Measurements from ENCODE around the gene PCGF2. TPM values are rescaled to one million over a fixed set of nuclear protein-coding genes. Genes with fewer than 3 reads are reported as not detected.
A peak's percentile ranks its signal among the peaks of the same experiment; 100 is the strongest.
"Not testable (repeated sequence)": the region's sequence is repeated elsewhere in the genome, so short reads cannot be mapped to it uniquely, and the experiment has no call there.

The PCGF2 gene
- total and polyA plus RNA-seq, 5 donors from 2014 or later = 0.25 TPM; not detected in 4

DNA sequence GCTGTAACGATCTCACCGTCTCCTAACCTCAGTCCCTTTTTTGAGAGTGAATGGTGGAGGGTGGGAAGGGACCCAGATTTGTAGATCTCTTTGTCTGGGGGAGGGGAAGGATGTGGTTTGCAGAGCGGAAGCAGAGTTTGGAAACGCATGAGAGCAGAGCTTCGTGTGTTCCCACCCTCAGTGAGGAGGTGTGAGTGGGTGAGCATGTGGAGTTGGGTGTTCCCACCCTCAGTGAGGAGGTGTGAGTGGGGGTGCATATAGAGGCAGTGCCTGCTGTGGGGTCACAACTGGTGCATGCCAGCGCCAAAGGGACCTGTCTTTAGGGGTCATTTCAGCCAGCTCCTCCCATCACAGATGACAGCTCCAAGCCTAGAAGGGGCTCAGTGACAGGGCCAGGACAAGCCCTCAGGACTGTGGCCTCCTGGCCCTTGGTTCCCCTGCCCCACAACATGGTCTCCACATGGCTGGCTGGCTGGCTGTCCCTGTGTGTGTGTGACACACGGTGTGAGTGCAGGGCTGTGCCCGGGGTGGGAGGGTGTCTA, 19.8 kb downstream of the PCGF2 start:
- no peaks in the 10 kb centered on the region for H3K9me3 ChIP-seq (ENCODE audit: control insufficient read depth in 2 of 2, low read length in 2 of 2)
- Mint-ChIP-seq H3K9me3 (peaks cover 0 to 1% (median 0%) of the 10 kb centered on the region in 7 donors), H3K4me3 (peak overlapping the region; percentile 73 to 82 (median 81)), H3K4me1 (peaks cover 0 to 84% (median 39%) of the 10 kb centered on the region in 4 donors), H3K27ac (peak overlapping the region; percentile 89 to 94 (median 93)), H3K27me3 (no peaks in the 10 kb centered on the region), H3K36me3 (peaks cover 2% of the 10 kb centered on the region)
- DNase-seq (peak; percentile 57 to 95 (median 83)), ATAC-seq (ENCODE audit: low read depth in 2 of 2) (peak; percentile 54 to 57)
- H3K36me3 ChIP-seq (ENCODE audit: control insufficient read depth, insufficient read depth, low read length) = peaks cover 10% of the 10 kb centered on the region
- peak overlapping the region; percentile 54 for H3K4me3 ChIP-seq (ENCODE audit: low read depth, low read length)
- H3K27ac ChIP-seq (ENCODE audit: insufficient read depth, low read length, poor library complexity, severe bottlenecking) = peak overlapping the region; percentile 75
- peaks cover 50% of the 10 kb centered on the region for H3K4me1 ChIP-seq (ENCODE audit: control insufficient read depth, insufficient read depth, low read length, poor library complexity, severe bottlenecking)
- no peaks in the 10 kb centered on the region for H3K27me3 ChIP-seq (ENCODE audit: control insufficient read depth, insufficient read depth, low read length)

DNA sequence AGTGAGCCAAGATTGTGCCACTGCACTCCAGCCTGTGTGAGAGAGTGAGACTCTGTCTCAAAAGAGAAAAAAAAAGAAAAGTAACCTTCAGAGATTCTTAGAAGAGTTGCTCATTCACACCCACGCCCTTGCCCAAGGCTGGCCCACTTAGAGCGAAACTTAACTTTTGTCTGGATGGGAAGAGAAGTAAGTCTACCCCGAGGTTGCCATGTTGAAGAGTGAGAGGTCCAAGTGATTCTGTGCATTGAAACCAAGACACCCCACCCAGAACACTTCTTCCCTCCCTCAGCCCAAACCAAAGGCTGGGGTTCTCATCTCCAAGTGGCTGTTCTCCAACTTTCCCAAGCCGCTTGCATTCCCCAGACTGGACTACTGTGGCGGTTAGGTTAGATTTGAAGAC, 20.4 kb downstream of the PCGF2 start:
- peaks cover 0 to 82% (median 37%) of the 10 kb centered on the region in 4 donors for H3K4me1 Mint-ChIP-seq
- H3K4me1 ChIP-seq (ENCODE audit: control insufficient read depth, insufficient read depth, low read length, poor library complexity, severe bottlenecking) = peaks cover 50% of the 10 kb centered on the region

DNA sequence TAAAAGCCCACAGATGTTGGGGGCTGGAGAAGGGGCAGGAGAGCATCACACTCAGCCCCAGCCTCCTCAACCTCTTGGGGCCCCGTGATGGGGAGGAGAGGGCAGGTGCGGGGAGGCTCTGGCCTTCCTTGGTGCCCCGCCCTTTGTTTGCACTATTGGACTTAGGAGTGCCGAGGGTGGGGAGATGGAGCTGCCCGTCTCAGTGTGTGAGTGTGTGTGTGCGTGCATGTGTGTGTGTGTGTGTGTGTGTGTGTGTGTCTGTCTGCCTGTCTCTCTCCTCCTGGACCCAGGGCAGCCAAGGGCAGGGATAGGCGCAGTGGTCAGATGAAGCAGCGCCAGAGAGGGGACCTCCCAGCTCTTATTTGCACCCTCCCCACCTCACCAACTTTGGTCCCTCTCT, 22.0 kb downstream of the PCGF2 start:
- H3K9me3 Mint-ChIP-seq; H3K27me3 Mint-ChIP-seq; H3K4me3 ChIP-seq (ENCODE audit: low read depth, low read length); ATAC-seq (ENCODE audit: low read depth in 2 of 2); H3K9me3 ChIP-seq (ENCODE audit: control insufficient read depth in 2 of 2, low read length in 2 of 2); H3K27me3 ChIP-seq (ENCODE audit: control insufficient read depth, insufficient read depth, low read length); H3K4me3 Mint-ChIP-seq; H3K27ac ChIP-seq (ENCODE audit: insufficient read depth, low read length, poor library complexity, severe bottlenecking); DNase-seq: not testable (repeated sequence)
- Mint-ChIP-seq H3K27ac (peak overlapping the region; percentile 43 to 79 (median 65)), H3K36me3 (peaks cover 10% of the 10 kb centered on the region), H3K4me1 (peaks cover 0 to 72% (median 30%) of the 10 kb centered on the region in 4 donors)
- H3K36me3 ChIP-seq (ENCODE audit: control insufficient read depth, insufficient read depth, low read length) = peaks cover 27% of the 10 kb centered on the region
- peaks cover 40% of the 10 kb centered on the region for H3K4me1 ChIP-seq (ENCODE audit: control insufficient read depth, insufficient read depth, low read length, poor library complexity, severe bottlenecking)

More for the DNA sequence above, 20.4 kb downstream of the PCGF2 start:
- Mint-ChIP-seq H3K27ac (peak overlapping the region; percentile 89 to 94 (median 93)), H3K27me3 (no peaks in the 10 kb centered on the region), H3K4me3 (peak overlapping the region; percentile 73 to 82 (median 81)), H3K36me3 (peaks cover 6% of the 10 kb centered on the region), H3K9me3 (peaks cover 0 to 1% (median 0%) of the 10 kb centered on the region in 7 donors)
- Histone ChIP-seq H3K9me3 (ENCODE audit: control insufficient read depth in 2 of 2, low read length in 2 of 2) (no peaks in the 10 kb centered on the region), H3K36me3 (ENCODE audit: control insufficient read depth, insufficient read depth, low read length) (peaks cover 15% of the 10 kb centered on the region), H3K27ac (ENCODE audit: insufficient read depth, low read length, poor library complexity, severe bottlenecking) (peak overlapping the region; percentile 75), H3K27me3 (ENCODE audit: control insufficient read depth, insufficient read depth, low read length) (no peaks in the 10 kb centered on the region), H3K4me3 (ENCODE audit: low read depth, low read length) (peak overlapping the region; percentile 45)
- ATAC-seq (ENCODE audit: low read depth in 2 of 2) (peak; percentile 11 to 28), DNase-seq (peak in 2 of 3 donors; percentile 33 to 89)

DNA sequence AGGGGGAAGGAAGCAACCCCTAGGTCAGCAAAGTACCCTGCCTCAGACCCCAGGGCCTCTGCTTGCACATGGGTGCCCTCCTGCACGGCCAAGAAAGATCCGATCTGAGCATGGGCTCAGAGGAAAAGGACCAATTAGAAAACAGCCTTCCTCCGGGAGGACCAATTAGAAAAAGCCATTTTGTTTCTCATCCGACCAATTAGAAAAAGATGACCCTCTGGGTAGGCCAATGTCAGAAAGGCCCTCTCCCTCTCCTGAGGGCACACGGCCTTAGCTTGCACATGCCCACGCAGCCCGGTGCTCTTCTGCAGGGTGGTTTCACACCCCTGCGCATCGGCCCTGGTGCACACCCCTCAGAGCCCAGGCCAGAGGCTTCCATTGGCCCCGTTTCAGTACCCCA, 23.1 kb downstream of the PCGF2 start:
- no peak overlapping the region for H3K27ac ChIP-seq (ENCODE audit: insufficient read depth, low read length, poor library complexity, severe bottlenecking)
- H3K9me3 Mint-ChIP-seq = no peaks in the 10 kb centered on the region
- peak overlapping the region in 1 of 3 donors; percentile 36 for H3K27ac Mint-ChIP-seq
- H3K27me3 Mint-ChIP-seq = no peaks in the 10 kb centered on the region
- no peak for DNase-seq
- no peak overlapping the region for H3K4me3 ChIP-seq (ENCODE audit: low read depth, low read length)
- peaks cover 31% of the 10 kb centered on the region for H3K4me1 ChIP-seq (ENCODE audit: control insufficient read depth, insufficient read depth, low read length, poor library complexity, severe bottlenecking)
- H3K36me3 Mint-ChIP-seq = peaks cover 16% of the 10 kb centered on the region
- H3K9me3 ChIP-seq (ENCODE audit: control insufficient read depth in 2 of 2, low read length in 2 of 2) = no peaks in the 10 kb centered on the region
- H3K4me1 Mint-ChIP-seq = peaks cover 0 to 71% (median 29%) of the 10 kb centered on the region in 4 donors
- ATAC-seq (ENCODE audit: low read depth in 2 of 2) = no peak
- peaks cover 36% of the 10 kb centered on the region for H3K36me3 ChIP-seq (ENCODE audit: control insufficient read depth, insufficient read depth, low read length)
- H3K4me3 Mint-ChIP-seq = peak overlapping the region in 1 of 4 donors; percentile 67
- H3K27me3 ChIP-seq (ENCODE audit: control insufficient read depth, insufficient read depth, low read length) = no peaks in the 10 kb centered on the region

DNA sequence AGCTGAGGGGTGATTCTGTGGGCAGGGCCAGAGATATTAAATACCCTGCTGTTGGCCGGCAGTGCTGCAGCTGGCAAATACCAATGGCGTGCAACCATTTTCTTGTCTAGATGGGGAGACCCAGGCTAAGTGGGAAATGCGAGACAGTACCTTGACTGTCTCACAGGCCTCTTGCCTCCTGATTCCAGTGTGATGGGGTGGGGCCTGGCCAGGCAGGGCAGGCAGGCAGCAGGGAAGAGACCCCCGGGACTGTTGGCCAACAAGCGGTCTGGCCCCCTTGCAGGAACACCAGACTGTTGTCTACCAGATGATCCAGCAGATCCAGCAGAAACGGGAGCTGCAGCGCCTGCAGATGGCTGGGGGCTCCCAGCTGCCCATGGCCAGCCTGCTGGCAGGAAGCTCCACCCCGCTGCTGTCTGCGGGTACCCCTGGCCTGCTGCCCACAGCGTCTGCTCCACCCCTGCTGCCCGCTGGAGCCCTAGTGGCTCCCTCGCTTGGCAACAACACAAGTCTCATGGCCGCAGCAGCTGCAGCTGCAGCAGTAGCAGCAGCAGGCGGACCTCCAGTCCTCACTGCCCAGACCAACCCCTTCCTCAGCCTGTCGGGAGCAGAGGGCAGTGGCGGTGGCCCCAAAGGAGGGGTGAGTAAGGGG, 23.7 kb downstream of the PCGF2 start:
- DNase-seq (no peak), ATAC-seq (ENCODE audit: low read depth in 2 of 2) (no peak)
- Mint-ChIP-seq H3K4me1 (peaks cover 0 to 68% (median 29%) of the 10 kb centered on the region in 4 donors), H3K36me3 (peaks cover 16% of the 10 kb centered on the region), H3K27me3 (no peaks in the 10 kb centered on the region), H3K27ac (peak overlapping the region in 1 of 3 donors; percentile 36), H3K9me3 (no peaks in the 10 kb centered on the region), H3K4me3 (peak overlapping the region in 2 of 4 donors; percentile 27 to 67)
- H3K27ac ChIP-seq (ENCODE audit: insufficient read depth, low read length, poor library complexity, severe bottlenecking) = no peak overlapping the region
- no peak overlapping the region for H3K4me3 ChIP-seq (ENCODE audit: low read depth, low read length)
- H3K27me3 ChIP-seq (ENCODE audit: control insufficient read depth, insufficient read depth, low read length) = no peaks in the 10 kb centered on the region
- no peaks in the 10 kb centered on the region for H3K9me3 ChIP-seq (ENCODE audit: control insufficient read depth in 2 of 2, low read length in 2 of 2)
- peaks cover 27% of the 10 kb centered on the region for H3K4me1 ChIP-seq (ENCODE audit: control insufficient read depth, insufficient read depth, low read length, poor library complexity, severe bottlenecking)
- H3K36me3 ChIP-seq (ENCODE audit: control insufficient read depth, insufficient read depth, low read length) = peaks cover 36% of the 10 kb centered on the region

DNA sequence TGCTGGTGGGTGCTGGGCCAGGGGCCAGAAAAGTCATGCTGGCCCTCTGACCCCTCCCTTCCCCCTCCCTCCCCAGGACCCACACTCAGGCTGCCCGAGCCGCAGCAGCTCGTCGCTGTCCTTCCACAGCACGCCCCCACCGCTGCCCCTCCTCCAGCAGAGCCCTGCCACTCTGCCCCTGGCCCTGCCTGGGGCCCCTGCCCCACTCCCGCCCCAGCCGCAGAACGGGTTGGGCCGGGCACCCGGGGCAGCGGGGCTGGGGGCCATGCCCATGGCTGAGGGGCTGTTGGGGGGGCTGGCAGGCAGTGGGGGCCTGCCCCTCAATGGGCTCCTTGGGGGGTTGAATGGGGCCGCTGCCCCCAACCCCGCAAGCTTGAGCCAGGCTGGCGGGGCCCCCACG, 26.3 kb downstream of the PCGF2 start:
- H3K4me3 Mint-ChIP-seq = no peak overlapping the region

DNA sequence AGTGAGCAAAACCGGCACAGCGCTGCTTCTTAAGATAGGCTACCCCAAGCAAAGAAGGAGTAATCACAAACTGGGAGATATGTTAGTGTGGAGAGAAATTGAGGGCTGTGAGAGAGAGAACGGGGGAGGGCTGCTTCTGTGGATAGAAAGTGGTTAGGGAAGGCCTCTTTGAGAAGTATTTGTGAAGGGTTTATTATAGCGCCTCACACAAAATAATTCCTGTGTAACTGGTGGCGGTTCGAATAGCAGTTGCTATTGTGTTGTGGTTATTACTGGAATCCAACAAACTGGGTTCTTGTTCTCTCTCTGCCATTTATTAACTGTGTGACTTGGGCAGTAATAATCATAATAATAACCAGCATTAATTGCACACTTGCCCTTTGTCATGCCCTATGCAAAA, 27.2 kb downstream of the PCGF2 start:
- Mint-ChIP-seq H3K9me3 (no peaks in the 10 kb centered on the region), H3K4me1 (peaks cover 0 to 44% (median 10%) of the 10 kb centered on the region in 4 donors), H3K36me3 (peaks cover 29% of the 10 kb centered on the region), H3K27ac (peak overlapping the region in 1 of 3 donors; percentile 47), H3K27me3 (no peaks in the 10 kb centered on the region), H3K4me3 (no peak overlapping the region)
- Histone ChIP-seq H3K4me3 (ENCODE audit: low read depth, low read length) (no peak overlapping the region), H3K9me3 (ENCODE audit: control insufficient read depth in 2 of 2, low read length in 2 of 2) (no peaks in the 10 kb centered on the region), H3K27me3 (ENCODE audit: control insufficient read depth, insufficient read depth, low read length) (no peaks in the 10 kb centered on the region), H3K27ac (ENCODE audit: insufficient read depth, low read length, poor library complexity, severe bottlenecking) (peak overlapping the region; percentile 14), H3K36me3 (ENCODE audit: control insufficient read depth, insufficient read depth, low read length) (peaks cover 63% of the 10 kb centered on the region), H3K4me1 (ENCODE audit: control insufficient read depth, insufficient read depth, low read length, poor library complexity, severe bottlenecking) (no peaks in the 10 kb centered on the region)
- ATAC-seq (ENCODE audit: low read depth in 2 of 2) = no peak
- no peak for DNase-seq

More for the DNA sequence above, 26.3 kb downstream of the PCGF2 start:
- Mint-ChIP-seq H3K27ac (no peak overlapping the region), H3K27me3 (no peaks in the 10 kb centered on the region), H3K9me3 (no peaks in the 10 kb centered on the region), H3K4me1 (peaks cover 0 to 49% (median 11%) of the 10 kb centered on the region in 4 donors), H3K36me3 (peaks cover 27% of the 10 kb centered on the region)
- no peak for DNase-seq
- Histone ChIP-seq H3K9me3 (ENCODE audit: control insufficient read depth in 2 of 2, low read length in 2 of 2) (no peaks in the 10 kb centered on the region), H3K36me3 (ENCODE audit: control insufficient read depth, insufficient read depth, low read length) (peaks cover 55% of the 10 kb centered on the region), H3K4me1 (ENCODE audit: control insufficient read depth, insufficient read depth, low read length, poor library complexity, severe bottlenecking) (peaks cover 1% of the 10 kb centered on the region), H3K27me3 (ENCODE audit: control insufficient read depth, insufficient read depth, low read length) (no peaks in the 10 kb centered on the region), H3K4me3 (ENCODE audit: low read depth, low read length) (no peak overlapping the region), H3K27ac (ENCODE audit: insufficient read depth, low read length, poor library complexity, severe bottlenecking) (peak overlapping the region; percentile 23)
- ATAC-seq (ENCODE audit: low read depth in 2 of 2) = no peak

Data from CD4-positive, CD25-positive, alpha-beta regulatory T cell (primary cell).